ENCODE data around the gene R3HDML.
"Not testable (repeated sequence)": the region's sequence is repeated elsewhere in the genome, so short reads cannot be mapped to it uniquely, and the experiment has no call there.

GRCh38 chr20:44345941-44346340 is 9.1 kb downstream of the R3HDML start:
- TF ChIP-seq, protein P1, sequence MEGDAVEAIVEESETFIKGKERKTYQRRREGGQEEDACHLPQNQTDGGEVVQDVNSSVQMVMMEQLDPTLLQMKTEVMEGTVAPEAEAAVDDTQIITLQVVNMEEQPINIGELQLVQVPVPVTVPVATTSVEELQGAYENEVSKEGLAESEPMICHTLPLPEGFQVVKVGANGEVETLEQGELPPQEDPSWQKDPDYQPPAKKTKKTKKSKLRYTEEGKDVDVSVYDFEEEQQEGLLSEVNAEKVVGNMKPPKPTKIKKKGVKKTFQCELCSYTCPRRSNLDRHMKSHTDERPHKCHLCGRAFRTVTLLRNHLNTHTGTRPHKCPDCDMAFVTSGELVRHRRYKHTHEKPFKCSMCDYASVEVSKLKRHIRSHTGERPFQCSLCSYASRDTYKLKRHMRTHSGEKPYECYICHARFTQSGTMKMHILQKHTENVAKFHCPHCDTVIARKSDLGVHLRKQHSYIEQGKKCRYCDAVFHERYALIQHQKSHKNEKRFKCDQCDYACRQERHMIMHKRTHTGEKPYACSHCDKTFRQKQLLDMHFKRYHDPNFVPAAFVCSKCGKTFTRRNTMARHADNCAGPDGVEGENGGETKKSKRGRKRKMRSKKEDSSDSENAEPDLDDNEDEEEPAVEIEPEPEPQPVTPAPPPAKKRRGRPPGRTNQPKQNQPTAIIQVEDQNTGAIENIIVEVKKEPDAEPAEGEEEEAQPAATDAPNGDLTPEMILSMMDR (IDR thresholded peaks at IDR 0.05; ENCODE audit: low read length): not testable (repeated sequence)
- TF ChIP-seq EZH2 (IDR thresholded peaks at IDR 0.05; ENCODE audit: borderline replicate concordance, low read length): not testable (repeated sequence)
